GM18520 (cell line): ENCODE results near the gene AGBL3.
"Not testable (repeated sequence)": the region's sequence is repeated elsewhere in the genome, so short reads cannot be mapped to it uniquely, and the experiment has no call there.

Experiments used
- ATAC-seq: cut with Tn5 transposase; IDR thresholded peaks from one replicate; pipeline ENCODE4 v1.9.1; 2021; ENCODE audit not compliant: unreplicated experiment

AGBL3 gene

DNA sequence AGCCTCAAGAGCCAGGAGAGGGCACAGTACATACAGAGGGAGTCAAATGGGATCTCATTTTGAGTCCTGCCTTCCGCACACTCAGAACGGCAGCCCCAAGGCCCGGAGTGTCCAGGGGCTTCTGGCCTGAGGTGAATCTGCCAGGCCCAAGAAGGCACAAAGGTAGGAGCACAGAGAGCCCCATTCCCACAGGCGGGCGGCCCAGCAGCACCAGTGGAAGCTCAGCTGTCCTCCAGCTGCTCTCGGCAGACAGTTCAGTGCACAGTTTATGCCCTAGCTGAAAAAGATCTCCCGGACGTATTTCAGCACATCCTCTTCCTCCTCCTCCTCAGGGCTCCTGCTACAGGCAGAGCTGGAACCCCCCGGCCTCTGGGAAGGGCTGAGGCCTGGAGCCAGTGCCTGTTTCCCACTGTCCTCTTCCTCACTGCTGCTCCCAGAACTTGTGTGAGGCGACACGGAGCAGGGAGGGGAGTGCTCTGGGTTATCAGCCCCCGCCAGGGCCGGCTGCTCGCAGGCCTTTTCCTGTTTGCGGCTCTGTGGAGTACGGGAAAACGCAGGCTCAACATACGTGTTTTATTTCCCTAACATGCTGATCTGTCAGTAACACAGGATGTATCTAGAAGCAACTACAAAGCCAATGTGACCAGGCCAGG, 180.2 kb downstream of the AGBL3 start:
- ATAC-seq: no peak

DNA sequence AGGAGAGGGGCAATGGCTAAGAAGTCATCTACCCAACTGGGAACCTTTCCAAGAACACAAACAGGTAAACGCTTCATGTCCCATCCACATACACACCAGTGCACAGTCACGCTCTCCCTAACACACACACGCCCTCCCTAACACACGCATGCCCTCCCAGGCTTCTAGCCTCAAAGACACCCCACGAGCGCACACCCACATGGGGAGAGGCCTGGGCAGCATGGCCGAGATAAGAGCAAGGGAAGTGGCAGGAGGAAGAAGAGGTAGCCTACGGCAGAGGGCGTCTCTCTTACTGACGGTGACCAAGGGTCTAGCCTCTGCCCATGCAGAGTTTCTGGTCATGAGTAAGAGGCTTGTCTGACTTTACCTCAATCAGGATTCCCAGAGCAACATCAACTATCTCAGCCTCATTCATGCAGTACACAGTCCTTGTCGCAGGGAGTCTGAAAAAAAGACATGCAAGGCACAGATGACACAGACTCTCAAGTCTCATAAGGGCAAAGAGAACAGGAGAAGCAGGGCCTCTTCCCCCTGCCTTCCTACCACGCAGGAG, 181.1 kb downstream of the AGBL3 start:
- no peak for ATAC-seq

DNA sequence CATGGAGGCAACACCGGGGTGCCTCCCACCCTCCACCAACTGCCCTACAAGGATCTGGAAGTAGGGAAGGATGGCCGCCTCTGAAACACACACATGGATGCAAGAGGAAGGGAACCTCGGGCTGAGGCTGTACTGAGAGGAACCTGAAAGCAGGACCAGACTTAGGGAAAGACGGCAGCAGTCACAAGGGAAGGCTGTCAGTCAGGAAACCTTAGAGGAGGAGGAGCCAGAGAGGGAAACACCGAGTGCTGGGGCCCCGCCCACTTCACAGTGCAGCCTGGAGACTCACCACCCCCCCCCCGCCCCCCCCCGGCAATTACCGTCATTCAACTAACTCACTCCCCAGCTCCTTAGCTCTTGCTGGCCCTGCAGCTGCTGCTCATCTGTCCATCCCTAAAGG, 181.7 kb downstream of the AGBL3 start:
- no peak for ATAC-seq

DNA sequence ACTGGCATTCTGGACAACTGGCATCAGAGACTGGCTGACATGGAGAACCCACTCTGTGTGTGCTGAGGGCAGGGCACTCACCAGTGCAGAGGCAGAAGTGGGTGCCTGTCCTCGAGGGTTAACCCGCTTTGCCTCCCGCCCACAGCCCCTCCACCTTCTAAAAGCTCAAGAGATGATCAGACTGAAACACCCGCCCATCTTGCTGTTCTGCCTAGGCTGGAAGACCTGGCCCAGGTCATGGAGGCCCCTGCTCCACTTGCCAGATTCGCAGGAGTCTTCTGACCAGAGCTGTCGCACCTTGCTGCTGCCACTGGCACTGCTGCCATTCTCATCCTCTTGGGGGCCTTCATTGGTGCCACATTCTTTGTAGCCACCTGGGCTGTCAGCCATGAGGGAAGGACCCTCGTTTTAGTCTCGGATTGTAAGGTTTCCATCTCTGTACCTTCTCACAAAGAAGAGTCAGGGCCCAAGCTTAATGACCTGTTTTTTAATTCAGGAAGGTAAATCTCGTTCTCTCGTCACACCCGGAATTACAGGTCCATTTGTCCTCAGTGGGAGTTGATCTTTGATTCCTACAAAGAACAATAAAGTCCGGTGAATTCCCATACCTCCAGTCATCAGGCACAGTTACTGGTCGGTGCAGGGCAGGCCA, 182.3 kb downstream of the AGBL3 start:
- no peak for ATAC-seq

DNA sequence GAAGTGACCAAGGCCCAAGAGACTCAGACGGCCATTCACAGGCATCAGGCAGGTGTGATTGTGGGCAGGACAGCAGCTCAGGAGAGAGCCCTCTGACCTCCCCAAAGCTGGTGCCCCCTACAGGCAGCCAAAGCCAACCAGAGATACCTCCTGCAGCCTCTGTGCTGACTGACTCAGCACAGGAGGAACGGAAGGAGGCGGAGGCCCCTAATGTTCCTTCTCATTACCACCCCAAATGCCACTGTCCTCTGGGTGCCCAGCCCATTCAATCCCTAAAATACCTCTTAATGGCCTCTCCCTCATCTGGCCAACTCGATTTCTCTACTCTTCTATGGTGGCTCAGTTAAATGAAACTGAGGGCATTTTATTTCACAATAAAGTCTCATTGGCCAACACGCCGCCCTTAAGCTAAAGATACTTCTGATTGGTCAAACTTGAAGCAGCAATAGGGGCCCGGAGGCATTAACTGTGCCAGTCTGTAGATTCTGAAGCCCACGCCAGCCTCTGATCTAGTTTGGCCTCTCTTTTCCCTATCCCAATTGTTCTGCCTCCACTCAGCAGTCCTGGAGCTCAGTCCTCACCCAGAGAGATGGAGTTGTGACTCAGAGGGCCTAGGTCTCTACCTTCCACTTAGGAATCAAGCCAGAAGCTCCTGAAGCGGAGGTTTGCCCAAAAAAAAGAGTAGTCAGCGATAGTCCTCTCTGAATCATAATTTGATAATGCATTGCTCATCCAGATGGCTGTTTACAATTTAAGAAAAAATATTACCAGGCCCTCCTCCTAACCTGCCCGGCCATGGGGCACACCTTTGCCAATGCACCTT, 183.0 kb downstream of the AGBL3 start:
- no peak for ATAC-seq

DNA sequence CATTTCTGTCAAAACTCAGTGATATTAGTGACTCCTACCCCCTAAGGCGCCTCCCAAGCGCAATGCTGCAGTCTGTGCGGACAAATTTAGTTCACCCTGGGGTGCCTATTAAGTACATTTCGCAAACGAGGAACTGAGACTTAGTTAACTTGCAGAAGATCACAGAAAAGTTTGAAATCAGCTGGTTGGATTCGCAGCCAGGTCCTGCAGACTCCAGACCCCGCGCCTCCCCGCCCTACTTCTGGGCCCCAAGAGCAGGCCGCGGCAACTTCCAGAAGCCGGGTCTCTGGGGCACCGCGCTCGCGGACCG, 183.6 kb downstream of the AGBL3 start:
- ATAC-seq: no peak

DNA sequence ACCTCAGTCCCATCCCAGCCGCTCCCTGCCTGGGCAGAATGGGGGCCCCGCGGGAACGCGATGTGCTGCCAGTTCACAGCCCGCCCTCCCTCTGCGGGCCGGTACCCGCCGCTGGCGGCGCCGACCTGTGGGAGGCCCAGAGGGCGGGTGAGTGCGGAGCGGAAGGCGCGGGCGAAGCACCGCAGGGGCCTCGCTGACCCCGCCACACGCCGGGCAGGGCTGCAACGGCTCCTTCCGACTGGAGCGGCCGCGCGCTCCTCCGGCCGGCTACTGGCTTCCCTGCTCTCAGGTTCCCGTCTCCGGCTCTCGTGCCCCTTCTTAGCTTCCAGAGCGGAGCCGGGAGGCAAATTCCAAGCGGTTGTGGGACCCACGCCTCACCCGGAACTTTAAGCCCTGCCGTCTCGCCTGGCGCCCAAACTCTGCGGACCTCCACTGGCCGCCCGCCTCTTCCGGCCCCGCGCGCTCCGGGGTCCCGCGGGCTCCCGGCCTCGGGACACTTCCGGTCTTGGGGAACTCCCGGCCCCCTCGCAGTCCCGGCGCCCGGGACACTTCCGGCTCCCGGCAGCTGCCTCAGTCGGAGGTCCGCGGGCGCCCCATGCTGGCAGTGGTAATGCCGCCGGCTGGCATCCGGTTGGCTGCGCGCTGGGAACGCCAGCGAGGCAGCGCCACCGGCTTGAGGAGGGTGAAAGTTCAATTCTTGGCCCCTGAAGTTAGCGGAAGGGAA, 184.1 kb downstream of the AGBL3 start, which contains the start of gene CYREN:
Gene CYREN (minus strand): TSS at position 434 of the 724 bp plus-strand sequence. CDS start 1,785 bp downstream, outside the sequence.
- ATAC-seq: peak; percentile 61

DNA sequence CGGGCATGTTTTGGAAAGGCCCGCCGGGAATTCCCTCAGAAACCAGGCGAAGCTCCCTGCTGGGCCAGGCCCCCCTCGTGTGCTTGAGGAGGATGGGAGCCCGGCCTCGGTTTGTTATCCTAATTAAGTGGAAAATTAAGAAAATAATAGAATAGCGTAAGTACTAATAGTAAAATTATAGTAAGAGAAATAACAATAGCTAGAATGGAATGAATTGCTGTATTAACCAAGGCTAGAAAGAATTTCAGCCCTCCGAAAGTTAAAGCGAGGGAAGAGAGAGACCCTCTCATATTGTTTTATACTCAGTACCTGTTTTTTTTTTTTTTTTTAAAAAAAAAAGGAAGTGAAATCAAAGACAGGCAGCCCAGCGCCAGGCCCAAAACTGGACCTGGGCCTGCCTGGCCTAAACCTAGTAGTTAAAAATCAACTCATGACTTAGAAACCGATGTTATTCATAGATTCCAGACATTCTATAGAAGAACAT, 184.7 kb downstream of the AGBL3 start:
- ATAC-seq: peak; percentile 15

DNA sequence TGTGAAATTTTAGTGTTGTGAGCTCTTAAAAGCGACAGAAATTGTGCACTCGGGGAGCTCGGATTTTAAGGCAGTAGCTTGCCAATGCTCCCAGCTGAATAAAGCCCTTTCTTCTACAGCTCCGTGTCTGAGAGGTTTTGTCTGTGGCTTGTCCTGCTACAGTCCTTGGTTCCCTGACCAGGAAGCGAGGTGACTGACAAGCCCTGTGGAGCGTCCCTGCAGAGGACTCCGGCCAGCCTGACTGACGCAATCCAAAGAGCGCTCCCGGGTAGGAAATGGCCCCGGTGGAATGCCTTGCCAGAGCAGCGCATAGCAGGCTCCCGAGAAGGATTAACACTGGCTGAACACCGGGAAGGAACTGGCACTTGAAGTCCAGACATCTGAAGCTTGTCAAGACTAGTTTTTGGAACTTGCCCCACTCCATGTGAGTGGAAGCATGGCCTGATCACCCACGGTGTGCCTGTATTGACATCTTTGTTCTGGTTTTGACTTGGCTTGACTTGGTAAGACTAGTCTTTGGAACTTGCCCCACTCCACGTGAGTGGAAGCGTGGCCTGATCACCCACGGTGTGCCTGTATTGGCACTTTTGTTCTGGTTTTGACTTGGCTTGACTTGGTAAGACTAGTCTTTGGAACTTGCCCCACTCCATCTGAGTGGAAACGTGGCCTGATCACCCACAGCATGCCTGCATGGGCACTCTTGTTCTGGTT, 185.4 kb downstream of the AGBL3 start:
- not testable (repeated sequence) for ATAC-seq

DNA sequence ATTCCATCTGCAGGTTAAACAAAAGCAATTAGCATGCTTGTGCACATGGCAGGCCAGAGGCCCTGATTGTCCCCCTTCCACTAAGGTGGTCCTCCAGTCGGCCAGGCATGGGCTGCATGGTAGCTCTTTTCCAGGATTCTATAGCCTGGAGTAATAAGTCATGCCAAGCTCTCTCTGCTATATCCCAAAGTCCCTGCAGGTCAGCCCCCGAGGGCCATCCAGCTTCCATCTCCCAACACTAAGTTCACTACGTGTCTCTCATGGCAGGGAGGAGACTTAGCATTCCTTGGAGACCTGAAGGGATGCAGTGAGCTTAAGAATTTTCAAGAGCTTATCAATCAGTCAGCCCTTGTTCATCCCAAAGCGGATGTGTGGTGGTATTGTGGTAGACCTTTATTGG, 187.6 kb downstream of the AGBL3 start:
- ATAC-seq: not testable (repeated sequence)

DNA sequence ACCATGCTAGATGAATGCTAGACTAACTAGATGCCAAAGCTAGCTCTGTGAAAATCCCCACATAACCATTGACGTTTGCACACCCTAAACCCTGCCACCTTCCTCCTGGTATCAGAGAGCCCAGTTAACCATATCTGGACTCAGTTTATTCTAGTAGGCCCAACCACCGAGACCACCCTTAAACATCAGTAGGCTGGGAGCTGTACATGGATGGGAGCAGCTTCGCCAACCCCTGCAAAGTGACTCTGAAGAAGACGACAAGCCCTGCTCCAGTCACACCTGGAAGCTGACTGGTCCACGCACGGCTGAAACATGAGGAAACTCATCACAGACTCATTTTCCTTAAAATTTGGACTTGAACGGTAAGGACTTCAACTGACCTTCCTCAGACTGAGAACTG, 188.6 kb downstream of the AGBL3 start:
- ATAC-seq: no peak

DNA sequence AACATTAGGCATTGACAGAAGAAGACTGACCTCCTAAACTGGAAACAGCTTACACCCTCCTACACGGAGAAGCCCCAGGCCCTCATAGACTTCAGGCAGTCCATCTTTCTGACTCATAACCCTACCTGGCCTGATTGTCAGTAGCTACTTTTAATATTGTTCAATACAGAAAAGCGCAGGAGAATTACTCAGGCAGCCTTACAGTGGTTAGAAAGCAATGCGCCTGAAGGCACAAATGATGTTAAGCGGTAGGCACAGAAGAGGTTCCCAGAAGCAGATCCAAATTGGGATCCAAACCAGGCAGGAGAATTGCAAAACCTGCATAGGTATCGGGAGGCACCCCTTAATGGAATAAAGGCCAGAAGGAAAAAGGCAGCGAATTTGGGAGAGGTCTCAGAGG, 189.6 kb downstream of the AGBL3 start:
- no peak for ATAC-seq

DNA sequence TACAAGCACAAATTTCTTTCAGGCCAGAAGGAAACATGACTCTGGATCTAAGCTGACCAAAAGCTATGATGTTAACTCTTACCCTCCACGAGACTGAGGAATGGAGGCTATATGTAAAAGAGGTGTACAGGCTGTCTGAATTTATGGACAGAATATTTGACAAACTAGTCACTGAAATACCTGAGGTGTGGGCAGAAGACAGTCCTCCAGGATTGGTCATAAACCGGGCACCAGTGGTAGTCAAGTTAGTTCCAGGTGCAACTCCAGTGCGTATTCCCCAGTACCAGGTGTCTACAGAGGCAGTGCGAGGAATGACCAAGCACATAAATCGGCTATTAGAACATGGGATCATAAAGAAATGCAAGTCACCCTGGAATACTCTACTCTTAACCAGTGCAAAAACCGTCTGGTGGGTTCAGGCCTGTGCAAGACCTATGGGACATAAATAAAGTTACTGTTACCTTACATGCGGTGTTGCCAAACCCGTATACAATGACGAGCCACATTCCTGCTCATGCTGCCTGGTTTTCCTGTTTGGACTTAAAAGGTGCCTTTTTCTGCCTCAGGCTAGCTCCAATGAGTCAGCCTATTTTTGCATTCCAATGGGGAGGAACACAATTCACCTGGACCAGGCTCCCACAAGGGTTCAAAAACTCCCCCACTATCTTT, 190.9 kb downstream of the AGBL3 start:
- no peak for ATAC-seq

DNA sequence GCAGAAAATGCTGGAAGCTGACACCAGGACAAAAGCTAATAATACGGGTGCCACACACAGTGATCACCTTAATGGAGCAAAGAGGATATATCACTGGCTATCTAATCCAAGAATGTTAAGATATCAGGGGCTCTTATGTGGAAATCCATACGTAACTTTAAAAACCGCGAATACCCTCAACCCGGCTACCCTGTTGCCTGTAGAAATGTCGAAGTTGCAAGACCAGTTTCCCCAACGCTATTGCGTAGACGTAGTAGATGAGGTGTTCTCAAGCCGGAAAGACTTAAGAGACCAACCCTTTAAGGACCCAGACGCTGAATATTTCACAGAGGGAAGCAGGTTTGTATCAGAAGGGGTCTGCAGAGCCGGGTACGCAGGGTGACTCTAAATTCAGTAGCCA, 192.1 kb downstream of the AGBL3 start:
- ATAC-seq: no peak

DNA sequence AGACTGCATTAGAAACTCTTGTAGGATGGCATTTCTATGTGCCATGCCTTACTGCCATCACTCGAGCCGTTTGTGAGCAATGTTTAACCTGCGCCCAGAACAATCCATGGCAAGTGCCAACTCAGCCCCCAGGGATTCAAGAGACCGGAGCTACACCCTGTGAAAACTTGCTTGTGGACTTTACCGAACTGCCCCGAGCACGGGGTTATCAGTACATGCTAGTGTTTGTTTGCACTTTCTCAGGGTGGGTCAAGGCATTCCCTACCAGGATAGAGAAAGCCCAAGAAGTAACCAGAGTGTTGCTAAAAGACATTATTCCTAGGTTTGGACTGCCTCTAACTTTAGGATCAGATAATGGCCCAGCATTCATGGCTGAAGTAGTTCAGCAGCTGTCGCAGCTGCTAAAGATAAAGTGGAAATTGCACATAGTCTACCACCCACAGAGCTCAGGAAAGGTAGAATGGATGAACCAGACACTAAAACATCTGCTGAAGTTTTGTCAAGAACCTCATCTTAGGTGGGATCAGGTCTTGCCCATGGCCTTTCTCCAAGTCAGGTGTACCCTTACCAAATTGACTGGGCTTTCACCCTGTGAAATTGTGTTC, 193.1 kb downstream of the AGBL3 start:
- ATAC-seq: no peak

DNA sequence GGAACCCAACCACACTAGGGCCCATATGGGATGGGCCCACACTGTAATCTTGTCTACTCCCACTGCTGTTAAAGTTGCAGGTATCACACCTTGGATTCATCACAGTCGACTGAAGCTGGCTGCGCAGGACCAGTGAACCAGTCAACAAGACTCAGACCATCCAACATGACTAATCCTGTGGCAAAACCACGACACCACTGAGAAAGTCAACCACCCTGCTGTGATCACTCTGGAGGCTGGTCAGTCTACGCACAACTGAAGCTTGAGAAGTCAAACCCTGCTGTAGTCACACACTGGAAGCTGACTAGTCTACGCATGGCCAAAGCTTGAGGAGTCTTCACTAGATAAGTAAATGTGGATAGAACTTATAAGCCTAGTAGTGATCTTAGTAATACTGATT, 193.8 kb downstream of the AGBL3 start:
- ATAC-seq: no peak

DNA sequence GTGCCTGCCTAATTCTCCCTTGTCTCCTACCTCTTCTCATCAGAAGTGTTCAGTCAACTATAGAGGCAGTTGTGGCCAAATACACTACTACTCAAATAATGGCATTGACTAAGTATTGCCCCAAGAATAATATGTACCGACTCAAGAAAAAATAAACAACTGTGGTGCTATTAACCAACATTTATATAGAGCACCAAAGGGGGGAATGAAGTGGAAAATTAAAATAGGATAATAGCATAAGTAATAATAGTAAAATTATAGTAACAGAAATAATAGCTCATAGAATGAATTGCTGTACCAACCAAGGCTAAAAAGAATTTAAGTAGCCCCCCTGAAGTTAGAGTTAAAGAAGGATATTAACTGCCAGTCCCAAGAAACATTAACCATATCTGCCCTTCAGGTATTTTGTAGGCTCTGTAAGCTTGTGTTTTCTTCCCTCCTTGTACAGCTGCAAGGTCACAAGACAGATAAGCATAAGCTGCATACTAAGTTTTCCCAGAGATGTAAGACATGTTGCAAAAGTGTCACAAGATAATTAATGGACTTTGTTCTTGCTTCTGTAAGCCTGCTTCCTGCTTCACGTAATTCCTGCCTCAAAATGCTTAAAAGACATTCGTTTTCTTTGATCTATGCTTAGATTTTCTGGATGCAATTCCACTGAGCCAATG, 195.1 kb downstream of the AGBL3 start:
- no peak for ATAC-seq

DNA sequence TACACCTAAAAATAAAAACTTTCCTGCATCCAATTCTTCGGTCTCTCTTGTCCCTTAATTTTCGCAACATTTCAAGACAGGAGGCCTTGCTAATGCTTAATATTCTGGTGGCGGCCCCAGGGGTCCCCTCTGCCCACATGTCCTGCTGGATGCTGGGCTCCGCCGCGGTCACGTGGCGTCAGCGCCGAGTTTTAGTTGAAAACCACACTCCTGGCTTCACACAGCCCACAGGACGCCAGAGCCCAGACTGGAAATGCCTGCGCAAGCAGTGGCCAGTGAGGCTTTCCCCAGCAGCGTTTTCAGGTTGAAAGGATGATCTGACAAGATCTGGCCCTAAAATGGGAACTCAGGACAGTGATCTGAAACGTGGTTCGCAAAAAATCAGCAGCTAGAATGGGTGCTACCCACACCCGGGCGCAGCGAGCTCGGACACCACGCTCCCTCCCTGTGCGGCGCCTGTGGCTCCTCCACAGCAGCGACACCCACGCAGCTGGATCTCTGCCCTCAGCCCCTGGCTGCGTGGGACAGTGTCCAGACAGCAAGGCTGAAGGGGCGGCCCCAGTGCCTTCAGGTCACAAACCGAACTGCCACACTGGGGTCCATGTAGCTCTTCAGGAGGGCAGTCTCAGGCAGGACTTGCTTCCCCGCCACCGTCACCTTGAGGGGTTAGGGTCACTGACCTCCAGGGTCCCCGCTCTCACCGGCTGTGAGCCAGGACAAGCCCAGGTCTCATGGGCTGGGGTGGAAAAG, 195.8 kb downstream of the AGBL3 start:
- ATAC-seq: no peak
